ENCODE data around the gene HIVEP3.

DNA sequence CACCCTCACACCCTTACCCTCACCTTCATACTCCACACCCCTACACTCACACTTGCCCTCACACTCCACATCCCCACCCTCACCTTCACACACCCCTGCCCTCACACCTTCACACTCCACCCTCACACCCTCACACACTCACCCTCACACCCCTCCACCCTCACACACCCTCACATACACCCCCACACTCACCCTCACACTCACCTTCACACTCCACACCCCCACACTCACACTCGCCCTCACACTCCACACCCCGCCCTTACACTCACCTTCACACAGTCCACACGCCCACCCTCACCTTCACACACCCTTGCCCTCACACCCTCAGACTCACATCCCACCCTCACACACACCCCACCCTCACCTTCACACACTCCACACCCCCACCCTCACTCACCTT is 390.6 kb downstream of the HIVEP3 start:
- TF ChIP-seq, protein P1, sequence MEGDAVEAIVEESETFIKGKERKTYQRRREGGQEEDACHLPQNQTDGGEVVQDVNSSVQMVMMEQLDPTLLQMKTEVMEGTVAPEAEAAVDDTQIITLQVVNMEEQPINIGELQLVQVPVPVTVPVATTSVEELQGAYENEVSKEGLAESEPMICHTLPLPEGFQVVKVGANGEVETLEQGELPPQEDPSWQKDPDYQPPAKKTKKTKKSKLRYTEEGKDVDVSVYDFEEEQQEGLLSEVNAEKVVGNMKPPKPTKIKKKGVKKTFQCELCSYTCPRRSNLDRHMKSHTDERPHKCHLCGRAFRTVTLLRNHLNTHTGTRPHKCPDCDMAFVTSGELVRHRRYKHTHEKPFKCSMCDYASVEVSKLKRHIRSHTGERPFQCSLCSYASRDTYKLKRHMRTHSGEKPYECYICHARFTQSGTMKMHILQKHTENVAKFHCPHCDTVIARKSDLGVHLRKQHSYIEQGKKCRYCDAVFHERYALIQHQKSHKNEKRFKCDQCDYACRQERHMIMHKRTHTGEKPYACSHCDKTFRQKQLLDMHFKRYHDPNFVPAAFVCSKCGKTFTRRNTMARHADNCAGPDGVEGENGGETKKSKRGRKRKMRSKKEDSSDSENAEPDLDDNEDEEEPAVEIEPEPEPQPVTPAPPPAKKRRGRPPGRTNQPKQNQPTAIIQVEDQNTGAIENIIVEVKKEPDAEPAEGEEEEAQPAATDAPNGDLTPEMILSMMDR (IDR thresholded peaks at IDR 0.05; ENCODE audit: insufficient read depth, low read depth, low read length): no peak
- no peak for TF ChIP-seq EZH2 (IDR thresholded peaks at IDR 0.05; ENCODE audit: insufficient read depth, low read length)

Data from astrocyte (in vitro differentiated cells and primary cell).